CD4-positive, CD25-positive, alpha-beta regulatory T cell (primary cell): ENCODE results near the gene BEGAIN. TPM values are rescaled to one million over a fixed set of nuclear protein-coding genes. Genes with fewer than 3 reads are reported as not detected.

Experiments
- polyA plus RNA-seq, 4 donors: library from polyadenylated mRNA; unstranded; fragments of 300-500 nt; fragmentation: Illumina TruSeq; gene quantifications; one replicate each; pipeline ENCODE4 v1.2.3, GENCODE V29; 2021
- total RNA-seq: library from RNA; stranded (reverse); gene quantifications from one replicate; pipeline ENCODE4 v1.2.3, GENCODE V29; 2022

The BEGAIN gene
- total and polyA plus RNA-seq, 5 donors from 2014 or later = 0.29 to 1.3 (median 0.50) TPM; not detected in 1

Other genes with a start within 250 kb of the BEGAIN start
- gene WDR25, start 210.9 kb downstream of the BEGAIN start, total RNA-seq = 5.2 TPM
- 10 to 100 TPM in 2 of 4 donors, 1 to 10 TPM in 2; 7.9 to 15.0 (median 10.2) TPM for gene WDR25, start 210.9 kb downstream of the BEGAIN start, polyA plus RNA-seq
- not detected for gene DLK1, start 139.5 kb upstream of the BEGAIN start, total RNA-seq
- gene DLK1, start 139.5 kb upstream of the BEGAIN start, polyA plus RNA-seq = not detected
- 0.10 TPM for gene MEG3, start 238.7 kb upstream of the BEGAIN start, total RNA-seq
- gene MEG3, start 238.7 kb upstream of the BEGAIN start, polyA plus RNA-seq = not detected